SKM-1 treated with dmso at 0.1 percent for 144 hours (cell line): ENCODE data around the gene OAS3.
"Not testable (repeated sequence)": the region's sequence is repeated elsewhere in the genome, so short reads cannot be mapped to it uniquely, and the experiment has no call there.

Experiments used
- DNase-seq: peaks from one replicate; lab custom pipeline; 2025; ENCODE audit not compliant: unreplicated experiment; lab: John Stamatoyannopoulos, UW

Gene OAS3

GRCh38 chr12:112926416-112927033 is 11.7 kb upstream of the OAS3 start:
- DNase-seq = not testable (repeated sequence)

GRCh38 chr12:112927475-112927874 is 10.8 kb upstream of the OAS3 start:
- no peak for DNase-seq

- no peak for DNase-seq
Observed at GRCh38 chr12:112927925-112928324, 10.3 kb upstream of the OAS3 start.

GRCh38 chr12:112928978-112929377 is 9.3 kb upstream of the OAS3 start:
- no peak for DNase-seq

- DNase-seq = no peak
Observed at GRCh38 chr12:112929715-112930114, 8.6 kb upstream of the OAS3 start.

DNA sequence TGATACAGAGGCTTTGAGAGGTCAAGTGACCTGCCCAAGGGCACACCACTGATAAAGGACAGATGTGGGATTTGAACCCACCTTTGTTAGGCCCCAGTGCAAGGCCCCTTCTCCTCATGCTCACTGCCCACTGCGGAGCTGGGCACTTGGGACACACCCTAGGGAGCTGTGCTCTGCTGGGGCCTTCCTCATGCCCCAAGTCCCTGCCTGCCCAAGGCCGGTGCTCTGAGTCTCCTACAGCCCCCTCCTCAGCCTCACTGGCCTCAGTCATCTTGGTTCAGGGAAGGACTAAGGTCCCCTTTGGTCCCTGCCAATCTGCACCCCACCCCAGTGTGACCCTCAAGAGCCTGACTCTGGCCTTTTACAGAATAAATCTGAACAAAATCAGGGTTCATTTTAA is 7.9 kb upstream of the OAS3 start:
- no peak for DNase-seq

DNA sequence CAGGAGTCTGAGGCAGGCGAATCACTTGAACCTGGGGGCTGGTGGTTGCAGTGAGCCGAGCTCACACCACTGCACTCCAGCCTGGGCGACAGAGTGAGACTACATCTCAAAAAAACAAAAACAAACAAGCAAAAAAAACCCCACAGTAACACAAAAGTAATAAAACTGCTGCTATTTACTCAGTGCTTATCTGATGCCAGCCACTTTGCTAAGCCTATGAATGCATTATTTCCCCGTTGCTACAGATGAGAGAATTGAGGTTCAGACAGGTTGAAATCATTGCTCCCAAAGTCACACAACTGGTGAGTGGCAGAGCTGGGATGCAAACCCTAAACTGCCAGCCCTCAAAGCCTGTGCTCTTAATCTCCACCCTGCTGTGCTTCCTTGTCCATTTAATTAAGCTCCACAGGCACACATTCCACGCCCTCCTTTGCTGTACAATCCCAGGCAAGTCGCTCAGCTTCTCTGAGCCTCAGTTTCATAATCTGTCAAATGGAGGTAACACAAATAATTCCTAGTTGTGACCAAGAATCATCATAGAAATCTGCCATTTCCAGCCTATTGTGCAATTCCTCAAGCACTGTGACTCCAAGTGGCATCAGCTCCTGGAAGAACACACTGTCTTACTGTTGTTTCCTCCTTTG is 5.7 kb upstream of the OAS3 start:
- DNase-seq = no peak

- no peak for DNase-seq
Observed at GRCh38 chr12:112933129-112933505, 5.2 kb upstream of the OAS3 start.

DNA sequence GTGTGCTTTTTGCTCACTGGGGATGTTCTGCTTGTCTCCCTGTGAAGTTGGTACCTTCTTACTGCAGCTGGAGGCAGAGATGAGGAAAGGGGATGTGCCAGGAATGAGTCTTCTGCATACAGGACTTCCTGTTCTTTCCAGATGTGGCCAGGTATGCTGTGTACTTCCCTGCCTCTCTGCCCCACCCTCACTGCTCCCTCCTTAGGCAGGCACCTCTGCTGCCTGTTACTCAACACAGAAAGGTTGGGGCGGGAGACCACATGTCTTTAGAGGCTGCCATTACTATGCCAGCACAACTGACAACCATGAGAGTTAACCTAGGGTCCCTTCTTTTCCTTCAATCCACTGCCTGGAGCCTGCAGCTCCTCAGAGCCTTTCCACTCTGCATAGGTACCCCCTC is 2.0 kb upstream of the OAS3 start:
- no peak for DNase-seq

DNA sequence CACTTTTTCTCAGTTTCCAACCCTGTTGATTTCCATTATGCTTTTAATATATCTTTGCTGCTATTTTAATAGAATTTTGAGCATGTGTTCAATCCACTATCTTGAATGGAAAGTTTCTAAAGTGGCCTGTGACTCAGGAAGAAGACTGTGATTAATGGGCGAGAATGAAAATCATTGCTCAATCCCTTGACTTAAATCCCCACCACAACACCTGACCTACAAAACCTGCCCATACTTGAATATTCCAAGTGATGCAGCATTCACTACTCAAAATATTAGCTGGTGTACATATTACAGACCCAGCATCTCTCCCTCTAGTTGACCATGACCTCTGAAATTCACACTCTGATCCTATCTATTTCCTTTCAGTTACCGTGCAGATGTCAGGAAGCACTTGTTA is 1.3 kb upstream of the OAS3 start:
- DNase-seq = no peak

DNA sequence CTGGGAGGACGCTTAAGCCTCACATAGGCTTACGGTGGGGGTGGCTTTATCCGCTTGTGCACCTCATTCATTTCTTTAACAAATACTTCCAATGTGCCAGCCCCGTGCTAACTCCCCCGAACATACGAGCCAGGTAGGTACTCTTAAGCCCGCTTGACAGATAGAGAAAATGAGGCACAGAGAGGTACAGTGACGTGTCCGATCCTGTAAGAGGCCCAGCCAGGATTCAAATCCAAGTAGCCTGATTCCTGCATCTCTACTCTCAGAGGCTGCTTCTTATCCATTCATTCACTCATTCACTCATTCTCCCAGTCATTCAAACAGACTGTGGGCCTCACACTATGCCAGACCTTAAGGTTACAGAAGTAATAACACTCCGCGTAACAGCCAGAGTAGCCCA is 477 bp downstream of the OAS3 start:
- no peak for DNase-seq

DNA sequence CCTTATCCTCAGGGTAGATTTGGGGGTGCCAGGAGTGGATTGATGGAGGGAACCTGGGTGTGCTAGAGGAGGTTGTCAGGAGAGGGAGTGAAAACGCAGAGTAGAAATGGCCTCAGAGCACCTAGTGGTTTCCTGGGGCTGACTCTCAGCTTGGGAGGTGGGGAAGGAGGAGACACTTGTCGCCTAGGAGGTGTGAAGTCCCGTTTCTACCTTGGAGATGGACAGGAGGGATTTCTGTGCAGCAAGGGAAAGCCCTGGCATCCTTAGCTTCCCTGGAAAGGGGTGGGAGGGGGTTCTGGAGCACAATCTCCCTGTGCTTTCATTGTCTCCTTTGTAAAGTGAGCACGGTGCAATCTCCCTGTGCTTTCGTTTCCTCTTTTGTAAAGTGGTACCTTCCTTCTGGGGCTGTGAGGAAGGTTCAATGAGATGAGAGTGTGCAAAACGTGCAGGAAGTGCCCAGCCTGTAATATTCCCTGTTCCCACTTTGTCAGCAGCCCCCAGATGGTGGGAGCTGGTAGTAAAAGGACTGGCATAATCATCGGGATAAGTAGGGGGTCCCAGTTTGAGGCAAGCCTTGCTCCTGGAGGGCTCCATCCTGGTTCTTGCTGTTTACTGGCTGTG is 1.6 kb downstream of the OAS3 start:
- DNase-seq = no peak

GRCh38 chr12:112941528-112942335 is 3.5 kb downstream of the OAS3 start:
- no peak for DNase-seq

GRCh38 chr12:112942572-112942971 is 4.3 kb downstream of the OAS3 start:
- no peak for DNase-seq

DNA sequence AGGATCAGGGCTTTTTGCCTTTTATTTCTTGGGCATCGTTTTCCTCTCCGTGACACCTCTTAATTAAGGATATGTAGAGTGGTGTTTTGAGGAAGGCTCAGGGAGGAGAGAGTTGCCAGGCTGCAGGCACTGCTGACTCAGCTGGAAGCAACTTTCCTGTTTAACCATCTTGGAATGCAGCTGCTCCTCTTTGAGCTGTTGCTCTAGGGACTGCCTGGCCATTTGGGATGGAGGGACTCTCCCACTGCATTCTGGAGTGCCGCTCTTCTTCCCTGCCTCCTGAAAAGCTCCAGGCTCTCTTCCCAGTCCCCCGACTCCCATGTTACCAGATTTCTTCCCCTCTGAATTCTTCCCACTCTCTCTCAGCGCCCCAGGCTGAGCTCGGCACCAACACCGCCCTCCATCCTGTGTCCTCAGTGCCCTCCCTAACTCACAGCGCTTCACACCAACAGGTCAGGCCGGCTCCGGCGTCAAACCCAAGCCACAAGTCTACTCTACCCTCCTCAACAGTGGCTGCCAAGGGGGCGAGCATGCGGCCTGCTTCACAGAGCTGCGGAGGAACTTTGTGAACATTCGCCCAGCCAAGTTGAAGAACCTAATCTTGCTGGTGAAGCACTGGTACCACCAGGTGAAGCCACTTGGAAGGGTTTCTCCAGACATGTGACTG is 5.9 kb downstream of the OAS3 start:
- no peak for DNase-seq

GRCh38 chr12:112945515-112945914 is 7.2 kb downstream of the OAS3 start:
- DNase-seq = no peak

DNA sequence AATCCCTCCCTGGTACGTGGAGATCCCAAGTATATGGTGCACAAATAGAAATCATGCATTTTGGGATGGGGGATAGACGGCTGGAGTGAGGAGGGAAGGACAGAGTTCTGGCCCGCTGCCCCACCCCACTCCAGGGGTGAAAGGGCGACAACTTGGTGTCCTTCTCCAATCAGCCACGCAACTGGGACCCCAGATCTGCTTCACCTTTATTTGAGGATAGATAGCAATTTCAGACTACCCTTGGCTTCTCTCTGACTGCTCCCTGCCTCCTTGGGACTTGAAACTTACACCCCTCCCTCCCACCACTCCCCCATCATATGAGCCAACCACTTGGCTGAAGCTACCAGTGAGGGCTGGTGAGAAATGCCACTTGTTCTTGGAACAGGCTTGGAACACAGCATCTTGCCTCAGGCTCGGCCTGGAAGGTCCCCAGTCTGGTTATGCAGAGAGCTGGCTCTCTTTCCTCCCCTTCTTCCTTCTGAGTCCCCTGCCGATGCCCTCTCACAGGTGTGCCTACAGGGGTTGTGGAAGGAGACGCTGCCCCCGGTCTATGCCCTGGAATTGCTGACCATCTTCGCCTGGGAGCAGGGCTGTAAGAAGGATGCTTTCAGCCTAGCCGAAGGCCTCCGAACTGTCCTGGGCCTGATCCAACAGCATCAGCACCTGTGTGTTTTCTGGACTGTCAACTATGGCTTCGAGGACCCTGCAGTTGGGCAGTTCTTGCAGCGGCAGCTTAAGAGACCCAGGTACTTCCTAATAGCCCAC is 8.1 kb downstream of the OAS3 start:
- DNase-seq = no peak

GRCh38 chr12:112947314-112947713 is 9.0 kb downstream of the OAS3 start:
- no peak for DNase-seq

- DNase-seq = no peak
Observed at GRCh38 chr12:112947761-112948160, 9.5 kb downstream of the OAS3 start.

- DNase-seq = no peak
Observed at GRCh38 chr12:112948806-112949205, 10.5 kb downstream of the OAS3 start.

GRCh38 chr12:112950701-112951100 is 12.4 kb downstream of the OAS3 start:
- no peak for DNase-seq
